Gastrocnemius medialis (tissue), 4 donors: ENCODE measurements around the gene ODAPH.
"Not testable (repeated sequence)": the region's sequence is repeated elsewhere in the genome, so short reads cannot be mapped to it uniquely, and the experiment has no call there.

Experiments
- CTCF ChIP-seq, 5 experiments: fragments of 450-650 bp in 3 of 5; fragments of 200-600 bp in 2 of 5; sonication (generic) in 2 of 5; IDR thresholded peaks in 4 of 5; conservative IDR thresholded peaks in 1 of 5; 1 replicate in 4 of 5; 2 replicates in 1 of 5; pipeline ENCODE4 v1.5.1; 2016 to 2019; ENCODE audit warnings: antibody characterized with exemption in 5 of 5, mild to moderate bottlenecking in 3 of 5, moderate library complexity in 3 of 5
- POLR2A ChIP-seq, 2 donors: fragments of 450-650 bp; IDR thresholded peaks; one replicate each; pipeline ENCODE4 v1.6.1; 2017; ENCODE audit warnings: antibody characterized with exemption in 2 of 2, mild to moderate bottlenecking in 2 of 2, moderate library complexity in 2 of 2

DNA sequence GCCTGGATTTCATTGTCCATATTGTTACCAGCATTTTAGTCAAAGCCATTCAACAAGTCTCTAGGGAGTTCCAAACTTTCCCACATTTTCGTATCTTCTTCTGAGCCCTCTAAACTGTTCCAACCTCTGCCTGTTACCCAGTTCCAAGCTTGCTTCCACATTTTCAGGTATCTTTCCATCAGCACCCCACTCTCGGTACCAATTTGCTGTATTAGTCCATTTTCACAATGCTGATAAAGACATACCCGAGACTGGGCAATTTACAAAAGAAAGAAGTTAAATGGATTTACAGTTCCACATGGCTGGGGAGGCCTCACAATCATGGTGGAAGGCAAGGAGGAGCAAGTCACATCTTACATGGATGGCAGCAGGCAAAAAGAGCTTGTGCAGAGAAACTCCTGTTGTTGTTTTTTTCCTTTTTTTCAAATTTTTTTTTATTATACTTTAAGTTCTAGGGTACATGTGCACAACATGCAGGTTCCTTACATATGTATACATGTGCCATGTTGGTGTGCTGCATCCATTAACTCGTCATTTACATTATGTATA lies 22.5 kb upstream of the ODAPH start:
- TF ChIP-seq CTCF (IDR thresholded peaks at IDR 0.05 in 4 of 5, conservative IDR thresholded peaks at IDR 0.05 in 1 of 5); POLR2A (IDR thresholded peaks at IDR 0.05): not testable (repeated sequence)
